HEK293 (cell line): Measurements from ENCODE around the gene PARP1.

Source experiments
- CTCF ChIA-PET: fragments of 350-600 bp; formaldehyde crosslinking; extraction: SDS; loops from one replicate; lab custom pipeline; 2021; ENCODE audit warnings: antibody characterized with exemption; lab: Yijun Ruan, JAX
- POLR2A ChIA-PET: fragments of 300-600 bp; formaldehyde crosslinking; extraction: SDS; loops from one replicate; lab custom pipeline; 2020; ENCODE audit warnings: antibody characterized with exemption, inconsistent platforms; lab: Yijun Ruan, JAX
- H3K27ac ChIP-seq: fragments of 200-500 bp; sonication (Bioruptor generic); 2 replicates; pipeline ENCODE4 v1.5.1; 2014; ENCODE audit warnings: low read depth, low read length, control low read depth, inconsistent platforms; ENCODE audit errors: extremely low read depth
- H3K36me3 ChIP-seq, 2 experiments: fragments of 200-500 bp in 1 of 2; sonication (Bioruptor generic) in 1 of 2; 1 replicate in 1 of 2; 2 replicates in 1 of 2; pipeline ENCODE4 v1.5.1; 2014 to 2017; ENCODE audit warnings: inconsistent platforms in 2 of 2, low read length in 2 of 2; ENCODE audit not compliant: control insufficient read depth in 2 of 2, insufficient read depth in 1 of 2
- H3K4me1 ChIP-seq: fragments of 200-500 bp; sonication (Bioruptor generic); 2 replicates; pipeline ENCODE4 v1.5.1; 2014; ENCODE audit warnings: mild to moderate bottlenecking, low read length, inconsistent platforms; ENCODE audit not compliant: control insufficient read depth, insufficient read depth
- H3K4me3 ChIP-seq: 2 replicates; pipeline ENCODE4 v1.5.1; 2011; ENCODE audit warnings: low read depth, mild to moderate bottlenecking, control low read depth, low read length, moderate library complexity
- H3K9me3 ChIP-seq: fragments of 200-500 bp; sonication (Bioruptor generic); 2 replicates; pipeline ENCODE4 v1.5.1; 2014; ENCODE audit warnings: low read depth, low read length, inconsistent platforms; ENCODE audit not compliant: control insufficient read depth, insufficient read depth
- BCL11A ChIP-seq: fragments of 450-650 bp; formaldehyde crosslinking; IDR thresholded peaks from 2 replicates; pipeline ENCODE4 v1.5.1; 2016; ENCODE audit warnings: low read depth, missing biosample characterization, missing genetic modification characterization
- ZBTB17 ChIP-seq: fragments of 450-650 bp; formaldehyde crosslinking; IDR thresholded peaks from 2 replicates; pipeline ENCODE4 v1.5.1; 2016; ENCODE audit warnings: missing biosample characterization, missing genetic modification characterization
- ZBTB8A ChIP-seq: fragments of 450-650 bp; formaldehyde crosslinking; IDR thresholded peaks from 2 replicates; pipeline ENCODE4 v1.5.1; 2016; ENCODE audit warnings: missing biosample characterization, missing genetic modification characterization
- ZNF16 ChIP-seq: fragments of 450-650 bp; formaldehyde crosslinking; IDR thresholded peaks from 2 replicates; pipeline ENCODE4 v1.5.1; 2016; ENCODE audit warnings: low read depth, missing biosample characterization, missing genetic modification characterization
- ZNF530 ChIP-seq: fragments of 450-650 bp; formaldehyde crosslinking; IDR thresholded peaks from 2 replicates; pipeline ENCODE4 v1.5.1; 2016; ENCODE audit warnings: low read depth, missing biosample characterization, missing genetic modification characterization
- TF ChIP-seq, protein P1 (sequence below): fragments of 450-650 bp; formaldehyde crosslinking; IDR thresholded peaks from 2 replicates; pipeline ENCODE4 v1.5.1; 2016; ENCODE audit warnings: missing biosample characterization, missing genetic modification characterization
- TF ChIP-seq, protein P2 (sequence below): fragments of 450-650 bp; formaldehyde crosslinking; IDR thresholded peaks from 2 replicates; pipeline ENCODE4 v1.5.1; 2017; ENCODE audit warnings: missing biosample characterization, missing genetic modification characterization
- TF ChIP-seq, protein P3 (sequence below): fragments of 450-650 bp; formaldehyde crosslinking; IDR thresholded peaks from 2 replicates; pipeline ENCODE4 v1.5.1; 2016; ENCODE audit warnings: missing biosample characterization, missing genetic modification characterization
- TF ChIP-seq, protein P4 (sequence below): fragments of 450-650 bp; formaldehyde crosslinking; conservative IDR thresholded peaks from 2 replicates; pipeline ENCODE4 v1.5.1; 2016; ENCODE audit warnings: low read depth, missing biosample characterization, missing genetic modification characterization

The PARP1 gene

DNA sequence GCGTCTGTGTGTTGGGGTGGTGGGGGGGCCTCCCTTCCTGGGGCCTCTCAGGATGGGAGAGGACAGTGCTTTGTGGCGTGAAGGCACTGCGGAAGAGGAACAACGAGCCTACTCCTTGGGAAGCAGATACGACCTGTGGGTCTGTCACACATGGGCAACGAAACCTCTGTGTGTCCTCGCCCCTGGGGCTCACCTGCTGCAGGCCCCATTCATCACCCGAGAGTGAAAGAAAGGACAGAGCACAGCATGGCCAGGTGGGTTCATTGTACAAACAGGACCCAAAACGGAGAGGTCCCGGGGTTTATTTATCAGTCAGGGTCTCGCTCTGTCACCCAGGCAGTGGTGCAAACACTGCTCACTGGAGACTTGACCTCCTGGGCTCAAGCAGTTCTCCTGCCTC is 58.8 kb downstream of the PARP1 start (continued):
- TF ChIP-seq, protein P1, sequence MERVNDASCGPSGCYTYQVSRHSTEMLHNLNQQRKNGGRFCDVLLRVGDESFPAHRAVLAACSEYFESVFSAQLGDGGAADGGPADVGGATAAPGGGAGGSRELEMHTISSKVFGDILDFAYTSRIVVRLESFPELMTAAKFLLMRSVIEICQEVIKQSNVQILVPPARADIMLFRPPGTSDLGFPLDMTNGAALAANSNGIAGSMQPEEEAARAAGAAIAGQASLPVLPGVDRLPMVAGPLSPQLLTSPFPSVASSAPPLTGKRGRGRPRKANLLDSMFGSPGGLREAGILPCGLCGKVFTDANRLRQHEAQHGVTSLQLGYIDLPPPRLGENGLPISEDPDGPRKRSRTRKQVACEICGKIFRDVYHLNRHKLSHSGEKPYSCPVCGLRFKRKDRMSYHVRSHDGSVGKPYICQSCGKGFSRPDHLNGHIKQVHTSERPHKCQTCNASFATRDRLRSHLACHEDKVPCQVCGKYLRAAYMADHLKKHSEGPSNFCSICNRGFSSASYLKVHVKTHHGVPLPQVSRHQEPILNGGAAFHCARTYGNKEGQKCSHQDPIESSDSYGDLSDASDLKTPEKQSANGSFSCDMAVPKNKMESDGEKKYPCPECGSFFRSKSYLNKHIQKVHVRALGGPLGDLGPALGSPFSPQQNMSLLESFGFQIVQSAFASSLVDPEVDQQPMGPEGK (tag by site-specific recombination): no peak

DNA sequence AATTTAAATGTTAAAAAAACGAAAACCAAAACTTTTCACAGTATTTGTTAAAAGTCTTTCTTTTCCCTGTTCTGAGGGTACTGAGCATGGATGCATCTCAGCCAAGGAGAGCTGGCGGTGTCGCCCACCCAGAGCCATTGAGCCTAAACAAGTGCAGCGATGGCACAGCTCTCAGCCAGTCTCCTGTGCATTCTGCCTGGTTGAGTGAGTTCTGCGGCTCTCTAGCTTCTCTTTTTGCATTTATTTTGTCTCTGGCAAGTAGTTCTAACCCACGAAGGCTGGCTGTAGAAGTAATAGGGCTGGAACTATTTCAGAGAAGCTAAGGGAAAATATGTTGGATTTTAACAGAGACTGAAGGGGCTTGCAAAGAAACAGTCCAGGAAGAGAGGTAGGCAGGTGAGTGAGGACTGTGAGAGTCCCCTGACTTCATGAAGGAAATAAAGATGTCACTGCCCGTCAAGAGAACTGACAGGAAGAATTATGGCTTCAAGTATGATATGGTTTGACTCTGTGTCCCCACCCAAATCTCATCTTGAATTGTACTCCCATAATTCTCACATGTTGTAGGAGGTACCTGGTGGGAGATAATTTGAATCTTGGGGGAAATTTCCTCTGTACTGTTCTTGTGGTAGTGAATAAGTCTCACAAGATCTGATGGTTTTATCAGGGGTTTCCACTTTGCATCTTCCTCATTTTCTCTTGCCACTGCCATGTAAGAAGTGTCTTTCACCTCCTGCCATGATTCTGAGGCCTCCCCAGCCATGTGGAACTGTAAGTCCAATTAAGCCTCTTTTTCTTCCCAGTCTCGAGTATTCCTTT is 63.2 kb downstream of the PARP1 start:
- POLR2A ChIA-PET: interaction anchor here (1.2 kb wide), 1 partner anchor 36 kb away, joined by 3 read pairs; the partner anchor contains the start of gene LIN9
- TF ChIP-seq ZBTB8A (tag by site-specific recombination): no peak
- TF ChIP-seq, protein P2, sequence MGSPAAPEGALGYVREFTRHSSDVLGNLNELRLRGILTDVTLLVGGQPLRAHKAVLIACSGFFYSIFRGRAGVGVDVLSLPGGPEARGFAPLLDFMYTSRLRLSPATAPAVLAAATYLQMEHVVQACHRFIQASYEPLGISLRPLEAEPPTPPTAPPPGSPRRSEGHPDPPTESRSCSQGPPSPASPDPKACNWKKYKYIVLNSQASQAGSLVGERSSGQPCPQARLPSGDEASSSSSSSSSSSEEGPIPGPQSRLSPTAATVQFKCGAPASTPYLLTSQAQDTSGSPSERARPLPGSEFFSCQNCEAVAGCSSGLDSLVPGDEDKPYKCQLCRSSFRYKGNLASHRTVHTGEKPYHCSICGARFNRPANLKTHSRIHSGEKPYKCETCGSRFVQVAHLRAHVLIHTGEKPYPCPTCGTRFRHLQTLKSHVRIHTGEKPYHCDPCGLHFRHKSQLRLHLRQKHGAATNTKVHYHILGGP (tag by site-specific recombination): no peak
- TF ChIP-seq BCL11A: no peak
- no peak for TF ChIP-seq ZNF530 (tag by site-specific recombination)
- TF ChIP-seq, protein P3, sequence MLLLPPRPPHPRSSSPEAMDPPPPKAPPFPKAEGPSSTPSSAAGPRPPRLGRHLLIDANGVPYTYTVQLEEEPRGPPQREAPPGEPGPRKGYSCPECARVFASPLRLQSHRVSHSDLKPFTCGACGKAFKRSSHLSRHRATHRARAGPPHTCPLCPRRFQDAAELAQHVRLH: no peak
- TF ChIP-seq, protein P4, sequence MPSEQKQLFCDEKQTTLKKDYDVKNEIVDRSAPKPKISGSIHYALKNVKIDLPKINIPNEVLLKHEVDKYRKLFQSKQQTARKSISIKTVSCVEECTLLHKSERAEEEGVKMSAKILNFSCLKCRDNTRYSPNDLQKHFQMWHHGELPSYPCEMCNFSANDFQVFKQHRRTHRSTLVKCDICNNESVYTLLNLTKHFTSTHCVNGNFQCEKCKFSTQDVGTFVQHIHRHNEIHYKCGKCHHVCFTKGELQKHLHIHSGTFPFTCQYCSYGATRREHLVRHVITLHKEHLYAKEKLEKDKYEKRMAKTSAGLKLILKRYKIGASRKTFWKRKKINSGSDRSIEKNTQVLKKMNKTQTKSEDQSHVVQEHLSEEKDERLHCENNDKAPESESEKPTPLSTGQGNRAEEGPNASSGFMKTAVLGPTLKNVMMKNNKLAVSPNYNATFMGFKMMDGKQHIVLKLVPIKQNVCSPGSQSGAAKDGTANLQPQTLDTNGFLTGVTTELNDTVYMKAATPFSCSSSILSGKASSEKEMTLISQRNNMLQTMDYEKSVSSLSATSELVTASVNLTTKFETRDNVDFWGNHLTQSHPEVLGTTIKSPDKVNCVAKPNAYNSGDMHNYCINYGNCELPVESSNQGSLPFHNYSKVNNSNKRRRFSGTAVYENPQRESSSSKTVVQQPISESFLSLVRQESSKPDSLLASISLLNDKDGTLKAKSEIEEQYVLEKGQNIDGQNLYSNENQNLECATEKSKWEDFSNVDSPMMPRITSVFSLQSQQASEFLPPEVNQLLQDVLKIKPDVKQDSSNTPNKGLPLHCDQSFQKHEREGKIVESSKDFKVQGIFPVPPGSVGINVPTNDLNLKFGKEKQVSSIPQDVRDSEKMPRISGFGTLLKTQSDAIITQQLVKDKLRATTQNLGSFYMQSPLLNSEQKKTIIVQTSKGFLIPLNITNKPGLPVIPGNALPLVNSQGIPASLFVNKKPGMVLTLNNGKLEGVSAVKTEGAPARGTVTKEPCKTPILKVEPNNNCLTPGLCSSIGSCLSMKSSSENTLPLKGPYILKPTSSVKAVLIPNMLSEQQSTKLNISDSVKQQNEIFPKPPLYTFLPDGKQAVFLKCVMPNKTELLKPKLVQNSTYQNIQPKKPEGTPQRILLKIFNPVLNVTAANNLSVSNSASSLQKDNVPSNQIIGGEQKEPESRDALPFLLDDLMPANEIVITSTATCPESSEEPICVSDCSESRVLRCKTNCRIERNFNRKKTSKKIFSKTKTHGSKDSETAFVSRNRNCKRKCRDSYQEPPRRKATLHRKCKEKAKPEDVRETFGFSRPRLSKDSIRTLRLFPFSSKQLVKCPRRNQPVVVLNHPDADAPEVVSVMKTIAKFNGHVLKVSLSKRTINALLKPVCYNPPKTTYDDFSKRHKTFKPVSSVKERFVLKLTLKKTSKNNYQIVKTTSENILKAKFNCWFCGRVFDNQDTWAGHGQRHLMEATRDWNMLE: no peak
- TF ChIP-seq, all 188 proteins: peak for 0
- H3K4me1 ChIP-seq: no peaks in the 10 kb centered on the region
- CTCF ChIA-PET: interaction anchor here (0.9 to 1.1 kb wide), 4 partner anchors 10 to 219 kb away, joined by 4 to 8 read pairs (median 4); no protein-coding TSS in a partner anchor
- H3K9me3 ChIP-seq: no peaks in the 10 kb centered on the region
- no peak overlapping the region for H3K27ac ChIP-seq
- no peaks in the 10 kb centered on the region; a peak in 1 of 3 replicates for H3K36me3 ChIP-seq
- H3K4me3 ChIP-seq: no peak overlapping the region

DNA sequence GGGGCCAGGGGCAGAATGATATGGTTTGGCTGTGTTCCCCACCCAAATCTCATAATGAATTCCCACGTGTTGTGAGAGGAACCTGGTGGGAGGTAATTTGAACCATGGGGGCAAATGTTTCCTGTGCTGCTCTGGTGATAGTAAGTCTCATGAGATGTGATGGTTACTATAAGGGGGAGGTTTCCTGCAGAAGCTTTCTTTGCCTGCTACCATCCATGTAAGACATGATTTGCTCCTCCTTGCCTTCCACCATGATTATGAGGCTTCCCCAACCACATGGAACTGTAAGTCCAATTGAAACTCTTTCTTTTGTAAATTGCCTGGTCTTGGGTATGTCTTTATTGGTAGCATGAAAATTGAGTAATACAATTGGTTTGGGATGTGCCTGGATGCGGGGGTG is 65.2 kb downstream of the PARP1 start:
- Histone ChIP-seq H3K36me3 (no peaks in the 10 kb centered on the region; a peak in 1 of 3 replicates), H3K27ac (no peak overlapping the region), H3K9me3 (no peaks in the 10 kb centered on the region), H3K4me3 (no peak overlapping the region), H3K4me1 (no peaks in the 10 kb centered on the region)
- CTCF ChIA-PET: no interaction called here
- TF ChIP-seq ZBTB17 (tag by site-specific recombination) (no peak), ZNF16 (tag by site-specific recombination) (no peak)
- POLR2A ChIA-PET: no interaction called here
